IPS DF 19.7 (cell line): ENCODE data around the gene TENM3.

ENCODE experiments used
- DNase-seq: peaks from one replicate; pipeline ENCODE4 v3.0.0-alpha.2; 2013; ENCODE audit warnings: low read depth, low spot score

Gene TENM3

DNA sequence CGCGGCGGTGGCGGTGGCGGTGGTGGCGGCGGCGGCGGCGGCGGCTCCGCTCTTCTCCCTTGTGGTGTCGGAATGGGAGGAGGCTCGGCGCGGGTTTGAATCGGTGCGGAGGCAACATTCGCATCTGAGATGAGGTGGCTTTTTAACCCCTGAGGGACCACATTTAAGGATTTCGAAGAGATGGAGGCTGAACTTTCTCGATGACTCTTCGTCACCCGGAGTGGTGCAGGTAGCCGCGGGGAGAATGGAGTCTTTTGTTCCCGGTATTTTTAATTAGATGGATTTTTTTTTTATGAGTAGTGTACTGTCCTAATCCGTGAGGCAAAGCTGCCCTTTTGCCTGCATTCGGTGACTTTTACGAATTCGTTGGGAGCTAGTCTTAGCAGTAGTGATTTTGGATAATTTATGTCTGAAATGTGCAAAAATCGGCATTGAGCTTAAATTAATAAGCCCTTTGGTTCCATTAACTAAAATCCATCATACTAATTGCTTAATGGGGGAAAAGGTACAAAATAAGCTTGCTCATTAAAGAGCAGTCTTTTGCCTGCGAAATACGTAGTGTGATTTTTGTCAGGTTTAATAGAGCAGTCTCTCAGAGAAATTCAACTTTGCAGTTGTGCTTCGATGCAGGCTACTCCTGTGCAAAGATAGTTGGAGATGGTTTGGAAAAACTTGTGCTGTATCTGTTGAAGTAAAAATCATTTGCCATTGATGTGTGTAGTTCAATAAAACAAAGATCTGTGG, 206.2 kb downstream of the TENM3 start:
- DNase-seq = peak; percentile 56

GRCh38 chr4:182449930-182450439, 206.8 kb downstream of the TENM3 start:
- DNase-seq = no peak

DNA sequence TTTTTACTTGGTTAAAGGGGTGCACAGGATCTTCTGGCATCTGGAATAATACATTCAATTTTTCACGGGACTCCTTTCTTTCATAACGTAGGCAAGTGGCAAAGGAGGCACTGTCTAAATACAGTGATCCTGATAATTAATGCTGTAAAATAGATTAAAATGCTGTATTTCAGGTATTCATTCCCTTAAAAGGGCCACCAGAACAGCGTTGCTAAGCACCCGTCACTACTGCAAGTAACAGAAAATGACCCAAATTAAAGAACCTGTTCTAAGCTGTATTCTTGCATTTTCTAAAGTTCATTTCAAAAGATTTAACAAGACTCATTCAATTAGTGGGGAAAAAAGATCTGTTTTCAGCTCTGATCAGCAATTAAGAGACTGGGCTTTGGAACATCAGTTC, 208.2 kb downstream of the TENM3 start:
- no peak for DNase-seq

DNA sequence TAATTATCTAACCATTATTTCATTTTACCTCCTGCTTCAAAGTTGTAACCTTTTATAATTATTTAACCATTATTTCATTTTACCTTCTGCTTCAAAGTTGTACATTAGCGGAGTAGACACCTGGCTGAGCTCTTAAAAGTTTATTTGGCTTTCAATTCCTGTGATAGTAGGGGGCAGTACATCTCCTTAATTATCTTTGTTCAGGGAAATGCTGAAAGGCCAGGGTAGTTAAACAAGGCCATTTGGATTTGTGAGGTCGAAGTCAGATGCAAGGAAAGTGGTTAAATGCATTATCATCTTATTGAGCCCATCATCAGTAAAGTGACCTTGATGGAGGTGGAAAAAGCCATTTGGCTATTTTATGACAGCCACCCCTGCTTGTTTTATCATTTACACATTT, 210.6 kb downstream of the TENM3 start:
- no peak for DNase-seq

- no peak for DNase-seq
Observed at GRCh38 chr4:182454440-182455013, 211.3 kb downstream of the TENM3 start.

DNA sequence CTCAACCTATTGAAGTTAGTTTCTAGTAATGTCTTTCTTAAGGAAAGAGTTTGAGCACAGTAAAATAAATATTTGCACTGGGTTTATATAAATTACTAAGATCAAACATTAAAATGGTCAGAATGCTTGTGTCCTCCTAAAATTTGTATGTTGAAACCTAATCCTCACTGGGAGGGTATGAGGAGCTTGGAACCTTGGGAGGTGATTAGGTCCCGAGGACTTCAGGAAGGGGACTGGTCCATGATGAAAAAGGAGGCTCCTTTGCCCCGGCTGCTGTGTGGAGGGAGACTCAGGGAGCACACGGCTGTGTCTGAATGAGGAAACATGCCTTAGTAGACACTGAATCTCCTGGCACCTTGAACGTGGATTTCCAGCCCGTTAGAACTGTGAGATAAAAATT, 221.9 kb downstream of the TENM3 start:
- DNase-seq = no peak

DNA sequence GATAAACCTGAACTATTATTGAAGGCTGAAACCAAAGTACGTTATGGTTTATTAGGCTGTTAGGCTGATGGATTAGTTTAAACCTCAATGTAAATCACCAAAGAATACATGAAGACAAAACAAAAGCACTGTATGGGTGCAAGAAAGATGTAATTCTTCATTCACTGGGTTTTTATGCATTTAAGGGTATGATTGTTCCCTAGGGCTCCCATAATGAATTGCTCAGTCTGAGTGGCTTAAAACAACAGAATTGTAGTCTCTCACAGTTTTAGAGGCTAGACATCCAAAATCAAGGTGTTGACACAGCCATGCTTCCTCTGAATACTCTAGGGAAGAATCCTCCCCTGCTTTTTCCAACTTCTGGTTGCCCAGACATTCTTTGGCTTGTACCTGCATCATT, 222.8 kb downstream of the TENM3 start:
- no peak for DNase-seq

DNA sequence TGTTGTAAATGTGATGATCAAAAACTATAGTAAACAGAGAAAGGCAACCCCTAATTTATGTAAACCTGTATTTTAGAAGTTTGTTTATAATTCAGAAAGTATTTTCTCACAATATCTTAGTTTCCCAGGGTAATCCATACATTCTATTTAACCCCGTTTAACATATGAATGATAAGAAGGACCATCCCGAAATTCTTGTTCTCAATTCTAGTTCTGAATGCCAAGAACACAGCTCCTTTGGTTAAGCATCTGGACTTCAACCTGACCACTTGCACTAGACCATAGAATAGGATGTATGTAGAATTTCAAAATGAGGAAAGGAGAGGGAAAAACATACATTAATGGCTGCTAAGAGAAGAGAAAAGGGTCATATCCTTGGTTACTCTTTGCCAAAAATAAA, 227.0 kb downstream of the TENM3 start:
- DNase-seq = no peak

DNA sequence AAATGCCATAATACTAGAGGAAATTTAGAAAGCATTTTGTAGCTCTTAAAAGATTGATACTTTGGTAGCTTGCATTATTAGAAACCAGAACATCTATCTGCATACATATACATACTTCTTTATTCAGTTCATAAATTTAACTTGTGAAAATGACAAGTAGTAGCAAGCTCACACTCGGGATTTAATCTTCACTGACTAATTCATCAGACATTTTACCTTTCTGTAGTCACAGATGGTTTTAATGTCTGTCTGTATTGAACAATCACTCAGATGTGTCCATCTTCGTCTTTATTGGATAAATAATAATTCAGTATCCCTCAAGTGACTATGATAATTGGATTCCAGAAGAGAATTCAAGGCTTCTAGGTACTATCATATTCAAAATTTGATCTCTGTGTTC, 232.3 kb downstream of the TENM3 start:
- no peak for DNase-seq

DNA sequence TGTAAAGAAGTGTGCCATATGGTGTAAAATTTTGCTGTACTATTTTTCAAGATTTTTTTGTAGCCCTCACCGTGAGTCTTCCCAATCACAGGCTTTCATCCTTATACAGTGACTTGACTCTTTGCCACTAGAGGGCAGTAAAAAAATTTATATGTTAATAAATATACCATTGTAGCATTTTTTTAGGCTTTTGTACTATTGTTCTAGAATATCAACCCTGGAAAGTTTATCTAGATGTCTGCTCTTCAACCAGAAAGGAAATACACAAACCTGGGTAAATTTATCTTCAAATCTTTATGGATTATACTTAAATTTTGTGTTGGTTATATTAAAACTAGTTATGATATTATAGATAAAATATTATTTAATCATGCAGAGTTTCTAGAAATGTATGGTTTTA, 235.3 kb downstream of the TENM3 start:
- DNase-seq = no peak

DNA sequence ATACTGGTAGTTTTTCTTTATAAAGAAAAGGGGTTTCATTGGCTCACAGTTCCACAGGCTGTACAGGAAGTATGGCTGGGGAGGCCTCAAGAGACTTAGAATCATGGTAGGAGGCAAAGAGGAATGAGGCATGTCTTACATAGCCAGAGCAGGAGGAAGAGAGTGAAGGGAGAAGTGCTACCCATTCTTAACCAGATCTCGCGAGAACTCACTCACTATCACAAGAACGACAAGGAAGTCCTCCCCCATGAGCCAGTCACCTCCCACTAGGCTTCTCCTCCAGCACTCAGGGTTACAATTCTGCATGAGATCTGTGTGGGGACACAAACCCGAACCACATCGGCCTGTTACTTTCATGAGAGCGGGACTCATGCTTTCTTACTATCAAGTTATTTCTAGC, 240.5 kb downstream of the TENM3 start:
- peak; percentile 20 for DNase-seq

GRCh38 chr4:182486881-182487280, 243.7 kb downstream of the TENM3 start:
- DNase-seq = no peak

DNA sequence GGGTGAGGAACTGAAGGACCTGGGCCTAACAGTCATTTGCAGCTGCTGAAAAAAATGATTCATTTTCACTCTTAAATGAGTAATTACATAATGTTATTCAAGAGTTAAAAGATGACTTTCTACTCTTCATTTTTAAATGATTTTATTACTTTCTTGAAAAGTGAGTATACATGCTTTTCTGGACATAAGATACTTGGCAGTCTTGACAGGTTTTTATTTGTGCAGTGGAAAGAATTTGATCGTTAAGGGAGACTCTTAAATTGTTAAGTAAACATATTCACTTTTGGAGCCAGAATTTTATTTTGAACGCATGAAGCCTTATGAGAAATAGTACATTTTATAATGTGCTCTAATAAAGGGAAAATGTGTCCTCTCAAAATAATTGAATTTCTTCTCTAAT, 245.7 kb downstream of the TENM3 start:
- DNase-seq = no peak

- DNase-seq = no peak
Observed at GRCh38 chr4:182489607-182490006, 246.4 kb downstream of the TENM3 start.

DNA sequence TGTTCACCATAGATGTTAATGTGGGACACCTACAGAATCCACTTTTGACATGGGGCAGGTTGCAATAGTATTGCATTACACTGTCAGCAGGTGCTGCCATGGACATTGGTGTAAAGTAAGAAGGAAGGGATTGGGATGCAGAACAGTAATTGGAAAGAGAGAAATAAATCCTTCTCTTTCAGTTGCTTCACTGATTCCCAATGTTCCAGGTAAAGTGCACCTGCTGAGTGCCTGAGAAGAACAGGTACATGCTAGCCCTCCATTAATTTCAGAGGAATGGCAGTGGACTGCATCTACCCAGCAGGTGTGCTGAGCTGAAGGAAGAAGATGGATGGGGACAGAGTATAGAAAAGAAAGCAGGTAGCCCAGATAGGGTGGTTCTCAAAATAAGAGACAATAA, 248.5 kb downstream of the TENM3 start:
- no peak for DNase-seq

DNA sequence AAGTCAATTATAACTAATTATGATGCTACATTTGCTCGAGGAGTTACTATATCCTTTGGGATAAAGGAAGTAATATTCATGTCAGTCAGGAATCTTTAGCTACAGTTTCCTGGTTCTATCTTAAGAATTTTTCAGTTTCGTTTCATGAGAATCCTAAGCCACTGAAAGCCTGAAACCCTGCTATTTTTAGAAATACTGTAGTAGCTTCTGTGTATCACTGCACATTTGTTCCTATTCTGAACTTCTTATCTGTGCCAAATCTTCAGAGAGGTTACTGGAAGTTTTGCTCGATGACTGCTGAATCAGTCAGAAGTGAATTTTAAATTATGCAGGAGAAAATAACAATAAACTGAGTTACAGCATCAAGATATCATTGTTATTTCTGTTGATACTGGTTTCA, 249.2 kb downstream of the TENM3 start:
- no peak for DNase-seq

DNA sequence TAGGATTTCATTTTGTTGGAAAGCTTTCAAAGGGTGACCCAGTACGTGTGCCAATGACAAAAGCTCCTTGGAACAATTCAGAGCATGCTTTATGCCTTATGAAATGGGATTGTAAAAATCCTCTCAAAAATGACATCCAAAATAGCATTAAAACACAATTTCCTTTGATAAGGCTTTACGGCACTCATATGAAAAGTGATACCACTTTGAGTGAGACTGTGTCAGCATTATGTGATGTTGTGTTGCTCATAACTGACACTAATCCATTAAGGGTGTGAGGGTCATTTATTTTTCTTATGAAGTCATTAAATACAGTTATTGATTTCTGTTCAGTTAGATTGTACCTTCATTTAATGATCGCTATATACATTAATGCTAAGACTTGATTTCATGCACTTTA, 250.2 kb downstream of the TENM3 start:
- no peak for DNase-seq

DNA sequence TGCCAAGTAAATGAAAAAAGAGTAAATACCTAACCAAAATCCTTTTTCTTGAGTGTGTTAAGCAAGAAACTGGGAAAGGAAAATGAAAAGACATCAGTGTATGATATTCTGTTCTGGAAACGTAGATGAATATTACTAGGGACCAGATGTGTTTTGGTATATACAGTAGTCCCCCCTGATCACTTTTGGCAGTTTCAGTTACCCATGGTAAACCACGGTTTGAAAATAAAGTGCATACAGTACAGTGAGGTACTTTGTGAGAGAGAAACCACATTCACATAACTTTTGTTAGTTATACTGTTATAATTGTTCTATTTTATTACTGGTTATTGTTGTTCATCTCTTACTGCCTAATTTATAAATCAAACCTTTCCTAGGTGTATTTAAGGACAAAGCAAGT, 250.9 kb downstream of the TENM3 start:
- no peak for DNase-seq

GRCh38 chr4:182495031-182495430, 251.8 kb downstream of the TENM3 start:
- no peak for DNase-seq

DNA sequence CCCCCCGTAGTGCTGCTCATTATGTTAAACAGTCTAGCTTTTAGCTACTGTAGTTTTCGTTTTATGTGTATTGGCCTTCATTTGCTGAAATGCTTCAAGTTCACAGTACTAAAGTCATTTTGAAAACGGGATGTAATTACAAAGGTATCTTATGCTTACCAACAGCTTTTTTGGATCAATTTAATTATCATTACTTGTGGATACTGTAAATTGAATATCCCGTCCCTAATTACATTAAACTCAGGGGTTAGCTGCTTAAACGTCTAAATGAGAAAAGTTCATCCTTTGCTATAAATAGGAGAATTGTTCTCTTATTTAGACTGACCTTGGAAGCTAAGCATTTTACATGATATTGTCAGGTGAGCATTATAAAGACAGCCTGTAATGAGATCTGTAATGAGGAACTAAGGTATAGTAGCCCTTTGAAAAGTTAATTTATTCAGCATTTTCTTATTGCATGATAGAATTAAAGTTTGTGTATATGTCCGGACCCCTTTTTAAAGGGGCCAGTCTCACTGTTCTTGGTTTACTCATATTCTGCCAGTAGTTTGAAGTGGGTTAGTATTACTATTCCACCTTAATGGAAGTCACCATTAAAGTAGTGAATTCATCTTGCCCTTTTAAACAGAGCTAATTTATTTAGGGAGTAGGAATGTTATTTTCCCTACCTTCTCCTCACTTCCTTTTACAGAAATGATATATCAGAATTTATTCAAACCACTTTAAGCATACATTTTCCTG, 252.6 kb downstream of the TENM3 start:
- no peak for DNase-seq

- DNase-seq = no peak
Observed at GRCh38 chr4:182496408-182496807, 253.2 kb downstream of the TENM3 start.

DNA sequence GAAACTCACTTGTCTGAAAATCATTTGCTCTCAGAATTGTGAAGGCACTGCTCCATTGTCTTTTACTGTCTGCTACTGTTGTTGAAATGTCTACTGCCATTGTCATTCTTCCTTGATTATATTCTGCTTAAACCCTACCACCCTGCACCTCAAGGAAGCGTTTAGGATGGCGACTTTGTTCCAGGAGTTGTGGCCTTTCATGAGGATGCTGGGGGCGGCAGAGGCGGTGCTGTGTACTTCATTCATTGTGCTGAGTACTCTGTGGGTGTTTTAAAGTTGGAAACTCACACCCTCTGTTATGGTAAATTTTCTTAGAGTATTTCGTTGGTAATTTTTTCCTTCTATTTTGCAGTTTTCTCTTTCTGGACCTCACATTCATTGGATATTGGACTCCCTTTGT, 258.9 kb downstream of the TENM3 start:
- DNase-seq = no peak

GRCh38 chr4:182504463-182504862, 261.3 kb downstream of the TENM3 start:
- DNase-seq = no peak
